ENCODE data around the gene CITED1.

The CITED1 gene

DNA sequence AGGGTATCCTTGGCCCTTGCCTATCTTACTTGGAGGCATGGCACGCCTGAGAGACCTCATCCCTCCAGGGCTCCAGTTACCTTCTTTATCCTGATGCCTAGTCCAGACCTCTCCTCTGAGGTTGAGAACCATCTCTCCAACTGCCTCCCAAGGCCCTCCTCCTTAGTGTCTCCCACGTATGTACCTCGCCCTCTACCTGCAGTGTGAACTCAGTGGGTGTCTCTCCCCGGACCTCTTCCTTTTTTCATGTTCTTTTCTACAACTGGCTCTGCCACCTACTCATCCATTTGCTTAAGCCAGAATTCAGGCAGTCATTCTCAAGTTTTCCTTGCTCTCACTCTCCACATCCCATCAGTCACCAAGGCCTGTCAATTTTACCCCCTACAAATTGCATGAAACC lies 45.3 kb downstream of the CITED1 start:
- no peak for DNase-seq (ENCODE audit: extremely low read depth, low read depth)
- TF ChIP-seq, protein P1, sequence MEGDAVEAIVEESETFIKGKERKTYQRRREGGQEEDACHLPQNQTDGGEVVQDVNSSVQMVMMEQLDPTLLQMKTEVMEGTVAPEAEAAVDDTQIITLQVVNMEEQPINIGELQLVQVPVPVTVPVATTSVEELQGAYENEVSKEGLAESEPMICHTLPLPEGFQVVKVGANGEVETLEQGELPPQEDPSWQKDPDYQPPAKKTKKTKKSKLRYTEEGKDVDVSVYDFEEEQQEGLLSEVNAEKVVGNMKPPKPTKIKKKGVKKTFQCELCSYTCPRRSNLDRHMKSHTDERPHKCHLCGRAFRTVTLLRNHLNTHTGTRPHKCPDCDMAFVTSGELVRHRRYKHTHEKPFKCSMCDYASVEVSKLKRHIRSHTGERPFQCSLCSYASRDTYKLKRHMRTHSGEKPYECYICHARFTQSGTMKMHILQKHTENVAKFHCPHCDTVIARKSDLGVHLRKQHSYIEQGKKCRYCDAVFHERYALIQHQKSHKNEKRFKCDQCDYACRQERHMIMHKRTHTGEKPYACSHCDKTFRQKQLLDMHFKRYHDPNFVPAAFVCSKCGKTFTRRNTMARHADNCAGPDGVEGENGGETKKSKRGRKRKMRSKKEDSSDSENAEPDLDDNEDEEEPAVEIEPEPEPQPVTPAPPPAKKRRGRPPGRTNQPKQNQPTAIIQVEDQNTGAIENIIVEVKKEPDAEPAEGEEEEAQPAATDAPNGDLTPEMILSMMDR (IDR thresholded peaks at IDR 0.05; ENCODE audit: low read depth, low read length, missing control alignments): no peak

DNA sequence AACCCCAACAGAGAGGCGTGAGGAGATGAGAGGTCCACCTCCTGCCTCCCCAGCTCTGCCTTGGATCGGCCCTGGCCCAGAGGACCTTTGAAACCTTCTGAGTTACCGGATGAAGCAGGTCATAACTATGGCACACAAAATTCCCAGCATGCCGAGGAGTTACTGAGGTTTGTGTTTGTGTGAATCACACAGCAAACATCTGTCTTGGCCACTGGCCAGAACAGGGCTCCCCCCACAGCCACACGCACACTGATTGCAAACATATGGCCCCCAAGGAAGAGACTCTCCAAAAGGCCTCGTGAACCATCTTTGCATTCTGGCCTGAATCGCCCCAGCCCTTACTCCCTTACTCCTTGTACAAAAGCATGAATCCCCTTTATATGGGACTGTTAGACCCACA lies 47.5 kb downstream of the CITED1 start:
- H3K4me3 ChIP-seq (replicated peaks; ENCODE audit: low read depth, low read length): no peak overlapping the region
- DNase-seq (ENCODE audit: extremely low read depth, low read depth): peak; percentile 84
- TF ChIP-seq, protein P1 (IDR thresholded peaks at IDR 0.05; ENCODE audit: low read depth, low read length, missing control alignments): no peak

More for the DNA sequence above, 45.3 kb downstream of the CITED1 start:
- no peak overlapping the region for H3K4me3 ChIP-seq (replicated peaks; ENCODE audit: low read depth, low read length)

DNA sequence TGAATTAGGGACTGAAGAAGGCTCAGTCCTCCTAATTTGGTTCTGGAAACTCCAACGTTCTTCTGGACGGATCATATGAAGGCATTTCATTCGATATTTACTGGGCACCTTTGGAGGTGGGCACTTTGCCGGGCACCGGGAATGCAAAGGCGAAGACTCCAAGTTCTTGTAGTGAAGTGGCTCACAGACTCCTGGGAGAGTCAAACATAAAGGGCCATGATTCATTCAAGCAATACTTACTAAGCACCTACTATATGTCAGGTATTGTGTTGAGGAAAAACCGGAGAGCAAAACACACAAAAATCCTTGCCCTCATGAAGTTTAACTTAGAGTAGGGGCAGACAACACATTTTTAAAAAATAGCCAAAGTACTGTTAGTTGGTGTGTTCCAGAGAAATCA lies 49.9 kb downstream of the CITED1 start:
- no peak for DNase-seq (ENCODE audit: extremely low read depth, low read depth)
- no peak overlapping the region for H3K4me3 ChIP-seq (replicated peaks; ENCODE audit: low read depth, low read length)
- TF ChIP-seq, protein P1 (IDR thresholded peaks at IDR 0.05; ENCODE audit: low read depth, low read length, missing control alignments): no peak

- DNase-seq (ENCODE audit: extremely low read depth, low read depth): no peak
- TF ChIP-seq, protein P1 (IDR thresholded peaks at IDR 0.05; ENCODE audit: low read depth, low read length, missing control alignments): no peak
- H3K4me3 ChIP-seq (replicated peaks; ENCODE audit: low read depth, low read length): no peak overlapping the region
Measured at GRCh38 chrX:72255445-72255844, 50.3 kb downstream of the CITED1 start.

DNA sequence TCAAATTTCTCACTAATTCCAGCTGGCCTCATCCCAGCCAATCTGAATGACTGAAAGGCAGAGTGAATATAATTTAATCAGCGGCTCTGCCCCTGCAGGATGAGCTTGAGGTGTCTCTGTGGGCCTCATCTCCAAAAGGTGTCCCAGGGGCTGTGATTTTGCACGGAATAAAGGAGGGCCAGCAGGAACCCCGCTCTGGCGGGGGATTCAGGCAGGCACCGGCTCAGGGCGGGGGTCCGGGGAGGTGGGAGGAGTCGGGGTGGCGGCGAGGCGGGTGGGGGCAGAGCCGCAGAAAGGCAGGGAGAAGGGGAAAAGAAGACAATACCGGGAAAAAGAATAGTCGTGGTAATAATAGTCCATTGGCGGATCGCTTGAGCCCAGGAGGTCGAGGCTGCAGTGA lies 50.9 kb downstream of the CITED1 start:
- no peak overlapping the region for H3K4me3 ChIP-seq (replicated peaks; ENCODE audit: low read depth, low read length)
- DNase-seq (ENCODE audit: extremely low read depth, low read depth): no peak
- TF ChIP-seq, protein P1 (IDR thresholded peaks at IDR 0.05; ENCODE audit: low read depth, low read length, missing control alignments): no peak

DNA sequence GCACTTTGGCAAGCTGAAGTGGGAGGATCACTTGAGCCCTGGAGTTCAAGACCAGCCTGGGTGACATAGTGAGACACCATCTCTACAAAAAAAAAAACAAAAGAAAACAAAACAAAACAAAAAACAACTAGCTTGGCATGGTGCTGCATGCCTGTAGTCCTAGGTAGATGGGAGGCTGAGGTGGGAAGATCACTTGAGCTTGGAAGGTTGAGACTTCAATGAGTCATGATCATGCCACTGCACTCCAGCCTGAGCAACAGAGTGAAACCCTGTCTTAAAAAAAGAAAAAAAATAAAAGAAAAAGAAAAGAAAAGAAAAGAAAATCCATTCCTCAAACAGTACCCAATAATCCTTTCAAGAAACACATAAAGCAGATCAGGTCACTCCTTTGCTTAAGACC lies 52.0 kb downstream of the CITED1 start:
- TF ChIP-seq, protein P1 (IDR thresholded peaks at IDR 0.05; ENCODE audit: low read depth, low read length, missing control alignments): no peak
- no peak for DNase-seq (ENCODE audit: extremely low read depth, low read depth)
- H3K4me3 ChIP-seq (replicated peaks; ENCODE audit: low read depth, low read length): no peak overlapping the region
